Sigmoid colon (tissue), 4 donors: Measurements from ENCODE around the gene DESI1.

Source experiments
- CTCF ChIP-seq, 4 experiments: fragments of 450-650 bp in 3 of 4; fragments of 200-600 bp in 1 of 4; IDR thresholded peaks; one replicate each; pipeline ENCODE4 v1.5.1; 2016 to 2019; ENCODE audit warnings: antibody characterized with exemption in 4 of 4, mild to moderate bottlenecking in 3 of 4, moderate library complexity in 2 of 4
- EP300 ChIP-seq, 4 donors: sonication (generic); formaldehyde crosslinking; IDR thresholded peaks; one replicate each; pipeline ENCODE4 v1.6.1; 2017; ENCODE audit warnings: antibody characterized with exemption in 4 of 4
- POLR2A ChIP-seq, 2 donors: fragments of 450-650 bp; IDR thresholded peaks; one replicate each; pipeline ENCODE4 v1.6.1; 2016; ENCODE audit warnings: antibody characterized with exemption in 2 of 2, mild to moderate bottlenecking in 2 of 2, moderate library complexity in 2 of 2
- POLR2AphosphoS5 ChIP-seq, 4 donors: sonication (generic); formaldehyde crosslinking; IDR thresholded peaks; one replicate each; pipeline ENCODE4 v1.6.1; 2017; ENCODE audit warnings: antibody characterized with exemption in 4 of 4

- TF ChIP-seq POLR2A (IDR thresholded peaks at IDR 0.05) (no peak), CTCF (IDR thresholded peaks at IDR 0.05) (no peak), POLR2AphosphoS5 (IDR thresholded peaks at IDR 0.05) (no peak), EP300 (IDR thresholded peaks at IDR 0.05) (no peak)
Observed at GRCh38 chr22:41556561-41556960, 64.3 kb downstream of the DESI1 start.
